Measurements from ENCODE around the gene MBNL2.

MBNL2 gene

GRCh38 chr13:97281028-97281427 is 58.9 kb downstream of the MBNL2 start:
- no peaks in the 10 kb centered on the region for H3K9me3 ChIP-seq (ENCODE audit: control insufficient read depth, insufficient read depth, low read length)
- no peak for TF ChIP-seq CTCF (IDR thresholded peaks at IDR 0.05; ENCODE audit: low read depth, low read length, poor library complexity, severe bottlenecking)
- no peak for TF ChIP-seq EZH2phosphoT487 (IDR thresholded peaks at IDR 0.05; ENCODE audit: borderline replicate concordance, low read length)
- H4K20me1 ChIP-seq (ENCODE audit: control insufficient read depth, insufficient read depth, low read depth, low read length), result no peaks in the 10 kb centered on the region; the same call in 1 of the 2 replicates
- no peak overlapping the region for H3K4me3 ChIP-seq (ENCODE audit: low read length)
- no peaks in the 10 kb centered on the region for H3K9me2 ChIP-seq (replicated peaks; ENCODE audit: control insufficient read depth, low read length)
- H3K4me1 ChIP-seq (ENCODE audit: control insufficient read depth, low read length), result peaks cover 18% of the 10 kb centered on the region
- peaks cover 11% of the 10 kb centered on the region for H3K36me3 ChIP-seq (ENCODE audit: control insufficient read depth, low read length)
- no peaks in the 10 kb centered on the region for H3F3A ChIP-seq (ENCODE audit: control insufficient read depth, insufficient read depth)
- peaks cover 40% of the 10 kb centered on the region for H3K79me2 ChIP-seq (ENCODE audit: control insufficient read depth, low read length)
- peak overlapping the region; percentile 46; the same call in 1 of the 2 replicates for H3K4me2 ChIP-seq (ENCODE audit: low read length)
- no peaks in the 10 kb centered on the region for H3K27me3 ChIP-seq (ENCODE audit: control insufficient read depth, low read length)
- H3K27ac ChIP-seq (ENCODE audit: low read depth, low read length), result no peak overlapping the region

- Histone ChIP-seq H3F3A (ENCODE audit: control insufficient read depth, insufficient read depth) (no peaks in the 10 kb centered on the region), H3K4me2 (ENCODE audit: low read length) (no peak overlapping the region), H3K27ac (ENCODE audit: low read depth, low read length) (no peak overlapping the region), H3K9me3 (ENCODE audit: control insufficient read depth, insufficient read depth, low read length) (no peaks in the 10 kb centered on the region), H3K27me3 (ENCODE audit: control insufficient read depth, low read length) (no peaks in the 10 kb centered on the region), H4K20me1 (ENCODE audit: control insufficient read depth, insufficient read depth, low read depth, low read length) (no peaks in the 10 kb centered on the region; the same call in 1 of the 2 replicates), H3K79me2 (ENCODE audit: control insufficient read depth, low read length) (peaks cover 38% of the 10 kb centered on the region), H3K4me1 (ENCODE audit: control insufficient read depth, low read length) (peaks cover 13% of the 10 kb centered on the region), H3K36me3 (ENCODE audit: control insufficient read depth, low read length) (no peaks in the 10 kb centered on the region), H3K9me2 (replicated peaks; ENCODE audit: control insufficient read depth, low read length) (no peaks in the 10 kb centered on the region), H3K4me3 (ENCODE audit: low read length) (no peak overlapping the region)
- TF ChIP-seq EZH2phosphoT487 (IDR thresholded peaks at IDR 0.05; ENCODE audit: borderline replicate concordance, low read length) (no peak), CTCF (IDR thresholded peaks at IDR 0.05; ENCODE audit: low read depth, low read length, poor library complexity, severe bottlenecking) (no peak)
Observed at GRCh38 chr13:97282705-97283104, 60.6 kb downstream of the MBNL2 start.

- H3K36me3 ChIP-seq (ENCODE audit: control insufficient read depth, low read length), result no peaks in the 10 kb centered on the region
- H3K9me2 ChIP-seq (replicated peaks; ENCODE audit: control insufficient read depth, low read length), result no peaks in the 10 kb centered on the region
- H3K27ac ChIP-seq (ENCODE audit: low read depth, low read length), result no peak overlapping the region
- no peaks in the 10 kb centered on the region for H3F3A ChIP-seq (ENCODE audit: control insufficient read depth, insufficient read depth)
- no peaks in the 10 kb centered on the region for H3K9me3 ChIP-seq (ENCODE audit: control insufficient read depth, insufficient read depth, low read length)
- no peak overlapping the region for H3K4me2 ChIP-seq (ENCODE audit: low read length)
- H3K79me2 ChIP-seq (ENCODE audit: control insufficient read depth, low read length), result peaks cover 35% of the 10 kb centered on the region
- H3K4me1 ChIP-seq (ENCODE audit: control insufficient read depth, low read length), result peaks cover 13% of the 10 kb centered on the region
- no peaks in the 10 kb centered on the region; the same call in 1 of the 2 replicates for H4K20me1 ChIP-seq (ENCODE audit: control insufficient read depth, insufficient read depth, low read depth, low read length)
- H3K27me3 ChIP-seq (ENCODE audit: control insufficient read depth, low read length), result no peaks in the 10 kb centered on the region
- no peak for TF ChIP-seq EZH2phosphoT487 (IDR thresholded peaks at IDR 0.05; ENCODE audit: borderline replicate concordance, low read length)
- no peak for TF ChIP-seq CTCF (IDR thresholded peaks at IDR 0.05; ENCODE audit: low read depth, low read length, poor library complexity, severe bottlenecking)
- no peak overlapping the region for H3K4me3 ChIP-seq (ENCODE audit: low read length)
Observed at GRCh38 chr13:97283888-97284287, 61.8 kb downstream of the MBNL2 start.

Data from DOHH2 (cell line).